CD4-positive, alpha-beta T cell (primary cell): ENCODE results near the gene CHCHD10. TPM values are rescaled to one million over a fixed set of nuclear protein-coding genes. Genes with fewer than 3 reads are reported as not detected.

Experiments used
- ATAC-seq: fragments of 200-7000 bp; cut with Tn5 transposase; one replicate; pipeline ENCODE4 v1.10.0; 2022; ENCODE audit warnings: mild to moderate bottlenecking; ENCODE audit not compliant: poor library complexity
- CTCF ChIA-PET: fragments of 350-600 bp; sonication (Branson Sonifier 250); formaldehyde crosslinking; loops from one replicate; lab custom pipeline; 2021; ENCODE audit warnings: antibody characterized with exemption, inconsistent platforms; lab: Charles Lee
- POLR2A ChIA-PET: fragments of 350-600 bp; sonication (Branson Sonifier 250); formaldehyde crosslinking; loops from one replicate; lab custom pipeline; 2021; ENCODE audit warnings: antibody characterized with exemption, inconsistent platforms; lab: Charles Lee
- DNase-seq, 14 experiments: peaks; one replicate each; pipeline ENCODE4 v3.0.0-alpha.2; 2013 to 2020; ENCODE audit warnings: mixed read lengths in 2 of 14
- H3K27ac ChIP-seq, 2 donors: one replicate each; pipeline versions ENCODE4 v1.5.1 to v1.7.0; 2013; ENCODE audit warnings: low read length in 2 of 2, low read depth in 1 of 2, mild to moderate bottlenecking in 1 of 2
- H3K27me3 ChIP-seq, 2 experiments: 1 replicate in 1 of 2; 2 replicates in 1 of 2; pipeline versions ENCODE4 v1.6.1 to v1.7.0; 2013; ENCODE audit warnings: low read length in 2 of 2, control low read depth in 1 of 2, mild to moderate bottlenecking in 1 of 2, moderate library complexity in 1 of 2; ENCODE audit not compliant: insufficient read depth in 2 of 2, control insufficient read depth in 1 of 2
- H3K36me3 ChIP-seq: one replicate; pipeline ENCODE4 v1.6.1; 2013; ENCODE audit warnings: low read length, control low read depth; ENCODE audit not compliant: insufficient read depth
- H3K4me1 ChIP-seq: one replicate; pipeline ENCODE4 v1.6.1; 2013; ENCODE audit warnings: low read length, control low read depth; ENCODE audit not compliant: insufficient read depth
- H3K4me3 ChIP-seq: one replicate; pipeline ENCODE4 v1.5.1; 2013; ENCODE audit warnings: mild to moderate bottlenecking, low read length, moderate library complexity
- H3K9me3 ChIP-seq, 2 experiments: 1 replicate in 1 of 2; 2 replicates in 1 of 2; pipeline versions ENCODE4 v1.6.1 to v1.7.0; 2013; ENCODE audit warnings: low read length in 2 of 2, mild to moderate bottlenecking in 2 of 2, control low read depth in 1 of 2, moderate library complexity in 1 of 2; ENCODE audit not compliant: control insufficient read depth in 1 of 2, insufficient read depth in 1 of 2
- H3K27ac Mint-ChIP-seq: one replicate; pipeline ENCODE4 v1.8.0; 2020; ENCODE audit warnings: mixed read lengths
- H3K27me3 Mint-ChIP-seq: one replicate; pipeline ENCODE4 v1.8.0; 2021; ENCODE audit warnings: mixed read lengths
- H3K36me3 Mint-ChIP-seq: one replicate; pipeline ENCODE4 v1.8.0; 2021; ENCODE audit warnings: low read depth, mixed read lengths
- H3K4me1 Mint-ChIP-seq: one replicate; pipeline ENCODE4 v1.8.0; 2021; ENCODE audit warnings: low read depth, mixed read lengths
- H3K4me3 Mint-ChIP-seq: one replicate; pipeline ENCODE4 v1.8.0; 2020; ENCODE audit warnings: mild to moderate bottlenecking, mixed read lengths
- H3K9me3 Mint-ChIP-seq: one replicate; pipeline ENCODE4 v1.8.0; 2020; ENCODE audit warnings: mixed read lengths
- CTCF ChIP-seq: fragments of 200-600 bp; IDR thresholded peaks from one replicate; pipeline ENCODE4 v1.8.0; 2022; ENCODE audit warnings: antibody characterized with exemption, mild to moderate bottlenecking
- intact Hi-C, 2 experiments: fragments of 100-400 bp; cut with DNase I in 1 of 2; cut with micrococcal nuclease in 1 of 2; formaldehyde crosslinking; loops; one replicate each; pipeline versions ENCODE4 v1.15.1 to v1.9.0; 2023 to 2025; cut with DNase I, micrococcal nuclease
- total RNA-seq, 174 experiments: library from RNA in 2 of 174; stranded (reverse) in 2 of 174; gene quantifications; one replicate each; pipeline ENCODE4 v1.2.3 and lab custom pipeline; 2021 to 2026

Gene CHCHD10
- total RNA-seq, 2 experiments from 2014 or later = 34.4 to 43.0 TPM

GRCh38 chr22:23804781-23805291 is 37.1 kb upstream of the CHCHD10 start:
- Histone ChIP-seq H3K9me3 (no peaks in the 10 kb centered on the region), H3K36me3 (peaks cover 66% of the 10 kb centered on the region), H3K27me3 (no peaks in the 10 kb centered on the region), H3K27ac (no peak overlapping the region), H3K4me1 (no peaks in the 10 kb centered on the region), H3K4me3 (no peak overlapping the region)
- ChIA-PET POLR2A (no interaction called here), CTCF (interaction anchor here (0.6 kb wide), 1 partner anchor 52 kb away, joined by 3 read pairs; the partner anchor contains the start of gene SLC2A11)
- ATAC-seq (no peak), DNase-seq (no peak)
- no peak for TF ChIP-seq CTCF
- H3K9me3 Mint-ChIP-seq = no peaks in the 10 kb centered on the region
- H3K4me3 Mint-ChIP-seq = no peak overlapping the region
- H3K4me1 Mint-ChIP-seq = no peaks in the 10 kb centered on the region
- peaks cover 75% of the 10 kb centered on the region for H3K36me3 Mint-ChIP-seq
- H3K27ac Mint-ChIP-seq = no peak overlapping the region
- no peaks in the 10 kb centered on the region for H3K27me3 Mint-ChIP-seq
- intact Hi-C loops = no loop called here

- H3K27ac ChIP-seq = no peak overlapping the region
- no peaks in the 10 kb centered on the region for H3K4me1 ChIP-seq
- peaks cover 68% of the 10 kb centered on the region for H3K36me3 ChIP-seq
- ATAC-seq (no peak), DNase-seq (no peak)
- no peaks in the 10 kb centered on the region for H3K9me3 ChIP-seq
- TF ChIP-seq CTCF = no peak
- intact Hi-C loops = no loop called here
- Mint-ChIP-seq H3K4me1 (no peaks in the 10 kb centered on the region), H3K36me3 (peaks cover 87% of the 10 kb centered on the region), H3K4me3 (no peak overlapping the region), H3K27ac (no peak overlapping the region), H3K9me3 (no peaks in the 10 kb centered on the region), H3K27me3 (no peaks in the 10 kb centered on the region)
- H3K27me3 ChIP-seq = no peaks in the 10 kb centered on the region
- ChIA-PET POLR2A (no interaction called here), CTCF (no interaction called here)
- no peak overlapping the region for H3K4me3 ChIP-seq
These were observed 35.4 kb upstream of the CHCHD10 start for GRCh38 chr22:23803001-23803819.

GRCh38 chr22:23801886-23802377 is 34.2 kb upstream of the CHCHD10 start:
- Histone ChIP-seq H3K4me3 (no peak overlapping the region), H3K27ac (no peak overlapping the region), H3K9me3 (no peaks in the 10 kb centered on the region), H3K4me1 (no peaks in the 10 kb centered on the region), H3K36me3 (peaks cover 71% of the 10 kb centered on the region), H3K27me3 (no peaks in the 10 kb centered on the region)
- intact Hi-C loops = no loop called here
- DNase-seq (no peak), ATAC-seq (no peak)
- H3K36me3 Mint-ChIP-seq = peaks cover 84% of the 10 kb centered on the region
- TF ChIP-seq CTCF = no peak
- no peaks in the 10 kb centered on the region for H3K27me3 Mint-ChIP-seq
- POLR2A ChIA-PET = interaction anchor here (1.1 to 1.2 kb wide), 2 partner anchors 10 to 27 kb away, joined by 3 read pairs; no protein-coding TSS in a partner anchor
- no peak overlapping the region for H3K4me3 Mint-ChIP-seq
- CTCF ChIA-PET = no interaction called here
- no peak overlapping the region for H3K27ac Mint-ChIP-seq
- H3K4me1 Mint-ChIP-seq = no peaks in the 10 kb centered on the region
- H3K9me3 Mint-ChIP-seq = no peaks in the 10 kb centered on the region
